Neuronal stem cell (in vitro differentiated cells): ENCODE data around the gene RNF38.
"Not testable (repeated sequence)": the region's sequence is repeated elsewhere in the genome, so short reads cannot be mapped to it uniquely, and the experiment has no call there.

Source experiments
- DNase-seq: peaks from one replicate; pipeline ENCODE4 v3.0.0-alpha.2; 2013; ENCODE audit warnings: low spot score
- H2AFZ ChIP-seq: one replicate; pipeline ENCODE4 v1.6.1; 2013; ENCODE audit warnings: mild to moderate bottlenecking, low read length, inconsistent platforms
- H2AK5ac ChIP-seq: 2 replicates; pipeline ENCODE4 v1.6.1; 2013; ENCODE audit warnings: low read depth, mild to moderate bottlenecking, inconsistent platforms, low read length, moderate library complexity, mixed read lengths
- H2BK120ac ChIP-seq: 2 replicates; pipeline ENCODE4 v1.6.1; 2013; ENCODE audit warnings: low read depth, mild to moderate bottlenecking, inconsistent platforms, low read length, moderate library complexity, mixed read lengths
- H2BK12ac ChIP-seq: one replicate; pipeline ENCODE4 v1.6.1; 2013; ENCODE audit warnings: low read length, inconsistent platforms
- H2BK15ac ChIP-seq: 2 replicates; pipeline ENCODE4 v1.6.1; 2013; ENCODE audit warnings: mild to moderate bottlenecking, low read length, inconsistent platforms, mixed read lengths
- H2BK5ac ChIP-seq: one replicate; pipeline ENCODE4 v1.6.1; 2013; ENCODE audit warnings: inconsistent platforms, mild to moderate bottlenecking, low read length, moderate library complexity
- H3K14ac ChIP-seq: one replicate; pipeline ENCODE4 v1.6.1; 2013; ENCODE audit warnings: low read length, inconsistent platforms
- H3K18ac ChIP-seq: 2 replicates; pipeline ENCODE4 v1.6.1; 2013; ENCODE audit warnings: low read length, inconsistent platforms
- H3K23ac ChIP-seq: 2 replicates; pipeline ENCODE4 v1.6.1; 2013; ENCODE audit warnings: low read depth, mild to moderate bottlenecking, mixed read lengths, low read length, inconsistent platforms; ENCODE audit not compliant: poor library complexity
- H3K27ac ChIP-seq: replicated peaks from 3 replicates; pipeline ENCODE4 v1.5.1; 2013; ENCODE audit warnings: low read length, inconsistent platforms
- H3K27me3 ChIP-seq, 3 experiments: 2 replicates each; pipeline ENCODE4 v1.6.1; 2013; ENCODE audit warnings: low read length in 3 of 3, mild to moderate bottlenecking in 2 of 3, inconsistent platforms in 1 of 3, low read depth in 1 of 3, mixed read lengths in 1 of 3, moderate library complexity in 1 of 3; ENCODE audit not compliant: control insufficient read depth in 3 of 3, insufficient read depth in 3 of 3
- H3K36me3 ChIP-seq, 2 donors: replicated peaks in 1 of 2; 2 replicates each; pipeline ENCODE4 v1.6.1; 2013; ENCODE audit warnings: low read length in 2 of 2; ENCODE audit not compliant: control insufficient read depth in 2 of 2, insufficient read depth in 2 of 2
- H3K4ac ChIP-seq: 2 replicates; pipeline ENCODE4 v1.6.1; 2013; ENCODE audit warnings: inconsistent platforms, mild to moderate bottlenecking, low read length, moderate library complexity
- H3K4me1 ChIP-seq, 2 donors: 1 replicate in 1 of 2; 2 replicates in 1 of 2; pipeline ENCODE4 v1.6.1; 2013; ENCODE audit warnings: low read length in 2 of 2, low read depth in 1 of 2; ENCODE audit not compliant: control insufficient read depth in 2 of 2, insufficient read depth in 1 of 2
- H3K4me2 ChIP-seq: one replicate; pipeline ENCODE4 v1.6.1; 2013; ENCODE audit warnings: mild to moderate bottlenecking, low read length, inconsistent platforms; ENCODE audit not compliant: insufficient read depth, poor library complexity, severe bottlenecking
- H3K4me3 ChIP-seq, 2 donors: 2 replicates each; pipeline ENCODE4 v1.5.1; 2013; ENCODE audit warnings: low read length in 2 of 2, mild to moderate bottlenecking in 2 of 2, inconsistent platforms in 1 of 2, moderate library complexity in 1 of 2
- H3K79me1 ChIP-seq: one replicate; pipeline ENCODE4 v1.6.1; 2013; ENCODE audit warnings: low read depth, mild to moderate bottlenecking, inconsistent platforms, low read length, moderate library complexity
- H3K9ac ChIP-seq: one replicate; pipeline ENCODE4 v1.6.1; 2013; ENCODE audit warnings: mild to moderate bottlenecking, low read depth, low read length, inconsistent platforms; ENCODE audit not compliant: poor library complexity
- H3K9me3 ChIP-seq, 2 donors: replicated peaks in 1 of 2; 2 replicates each; pipeline versions ENCODE3 to v1.6.1; 2013; ENCODE audit warnings: low read length in 2 of 2, mild to moderate bottlenecking in 2 of 2, inconsistent platforms in 1 of 2, low read depth in 1 of 2, mixed read lengths in 1 of 2, moderate library complexity in 1 of 2; ENCODE audit not compliant: control insufficient read depth in 2 of 2, insufficient read depth in 1 of 2
- H4K8ac ChIP-seq: one replicate; pipeline ENCODE4 v1.6.1; 2013; ENCODE audit warnings: low read depth, mild to moderate bottlenecking, inconsistent platforms, low read length, moderate library complexity
- H4K91ac ChIP-seq: one replicate; pipeline ENCODE4 v1.6.1; 2013; ENCODE audit warnings: low read length, low read depth, mild to moderate bottlenecking, inconsistent platforms; ENCODE audit not compliant: poor library complexity
- WGBS, 2 donors: extraction: QIAGEN DNeasy Blood & Tissue Kit; methylation state at CpG; one replicate each; pipeline ENCODE4 v1.1.7; 2013; ENCODE audit warnings: missing lambda C conversion rate in 2 of 2, mixed read lengths in 1 of 2; ENCODE audit not compliant: insufficient read length in 2 of 2, insufficient replicate concordance in 1 of 2; ENCODE audit errors: extremely low coverage in 2 of 2; 5-methylcytosine and 5-hydroxymethylcytosine counted together

The RNF38 gene

DNA sequence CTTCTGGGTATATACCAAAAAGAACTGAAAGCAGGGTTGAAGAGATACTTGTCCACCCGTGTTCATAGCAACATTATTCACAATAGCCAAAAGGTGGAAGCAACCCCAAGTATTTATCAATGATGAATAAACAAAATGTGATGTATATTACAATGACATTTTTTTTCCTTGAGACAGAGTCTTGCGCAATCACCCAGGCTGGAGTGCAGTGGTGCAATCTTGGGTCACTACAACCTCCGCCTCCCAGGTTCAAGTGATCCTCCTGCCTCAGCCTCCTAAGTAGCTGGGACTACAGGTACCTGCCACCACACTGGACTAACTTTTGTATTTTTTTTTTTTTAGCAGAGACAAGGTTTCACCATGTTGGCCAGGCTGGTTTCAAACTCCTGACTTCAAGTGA lies 11.3 kb upstream of the RNF38 start:
- H3K36me3 ChIP-seq, H2BK120ac ChIP-seq, H2AFZ ChIP-seq, H3K27me3 ChIP-seq, H4K8ac ChIP-seq, H2AK5ac ChIP-seq, H3K79me1 ChIP-seq, H4K91ac ChIP-seq, H3K18ac ChIP-seq, H2BK12ac ChIP-seq, H3K4ac ChIP-seq, H2BK15ac ChIP-seq, DNase-seq, H3K9ac ChIP-seq, H3K14ac ChIP-seq, H3K23ac ChIP-seq, H2BK5ac ChIP-seq, H3K4me1 ChIP-seq, H3K4me2 ChIP-seq, H3K4me3 ChIP-seq, H3K9me3 ChIP-seq, H3K27ac ChIP-seq: not testable (repeated sequence)
- WGBS, 2 donors, result no CpG with 5 or more reads among the region's 3 CpGs

DNA sequence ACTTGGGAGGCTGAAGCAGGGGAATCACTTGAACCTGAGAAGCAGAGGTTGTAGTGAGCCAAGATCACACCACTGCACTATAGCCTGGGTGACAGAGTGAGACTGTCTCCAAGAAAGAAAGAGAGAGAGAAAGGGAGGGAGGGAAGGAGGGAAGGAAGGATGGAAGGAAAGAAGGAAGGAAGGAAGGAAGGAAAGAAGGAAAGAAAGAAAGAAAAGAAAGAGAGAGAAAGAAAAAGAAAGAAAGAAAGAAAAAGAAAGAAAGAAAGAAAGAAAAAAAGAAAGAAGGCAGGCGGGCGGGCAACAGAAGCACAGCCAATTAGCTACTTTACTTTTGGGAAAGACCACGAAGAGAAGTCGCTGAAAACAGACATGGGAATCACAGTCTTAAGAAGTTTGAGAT lies 9.0 kb upstream of the RNF38 start:
- not testable (repeated sequence) for H2AK5ac ChIP-seq, H3K27me3 ChIP-seq, H2BK120ac ChIP-seq, H3K9me3 ChIP-seq, H2BK12ac ChIP-seq, H2AFZ ChIP-seq, H3K27ac ChIP-seq, H3K4me2 ChIP-seq, H3K14ac ChIP-seq, H3K79me1 ChIP-seq, H4K8ac ChIP-seq, H3K36me3 ChIP-seq, H3K4ac ChIP-seq, H3K9ac ChIP-seq, H3K23ac ChIP-seq, H2BK5ac ChIP-seq, DNase-seq, H3K4me1 ChIP-seq, H4K91ac ChIP-seq, H2BK15ac ChIP-seq, H3K4me3 ChIP-seq, H3K18ac ChIP-seq
- WGBS, 2 donors, result no CpG with 5 or more reads among the region's 4 CpGs

DNA sequence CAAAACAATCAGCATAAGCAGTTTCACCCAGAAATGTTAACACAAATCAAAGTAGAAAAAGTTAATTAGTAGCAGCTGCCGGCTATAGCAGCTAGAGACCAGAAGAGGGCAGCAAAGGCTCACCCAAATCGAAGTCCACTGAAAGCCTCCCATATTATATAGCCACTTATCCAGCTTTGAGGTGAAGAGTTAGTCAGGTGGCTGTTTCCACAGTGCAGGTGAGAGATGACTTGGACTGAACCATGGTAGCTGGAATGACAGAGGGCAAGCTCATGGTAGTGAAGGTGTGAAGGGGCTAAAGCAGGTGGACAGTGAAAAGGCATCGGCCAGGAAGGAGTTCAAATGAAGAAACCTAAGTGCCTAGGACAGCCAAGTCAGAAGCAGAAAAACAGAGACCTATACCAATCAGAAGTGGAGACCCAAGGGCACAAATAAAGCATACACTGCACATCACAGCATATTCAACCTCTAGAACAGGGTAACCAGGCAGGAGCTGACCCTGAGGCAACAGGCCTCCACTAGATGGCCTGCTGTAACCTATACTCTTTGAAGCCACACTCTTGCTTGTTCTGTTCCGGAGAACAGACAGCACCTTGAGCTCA lies 7.2 kb upstream of the RNF38 start:
- Histone ChIP-seq H3K4me2 (no peak overlapping the region), H4K8ac (no peak overlapping the region), H4K91ac (no peak overlapping the region), H2BK15ac (no peak overlapping the region), H3K79me1 (no peaks in the 10 kb centered on the region), H3K18ac (no peak overlapping the region), H3K4me1 (no peaks in the 10 kb centered on the region), H3K9me3 (no peaks in the 10 kb centered on the region), H2BK12ac (no peak overlapping the region), H2AK5ac (no peak overlapping the region), H2BK120ac (no peak overlapping the region), H2AFZ (no peak overlapping the region), H3K27ac (peak overlapping the region; percentile 0), H3K9ac (no peak overlapping the region), H3K4me3 (no peak overlapping the region), H2BK5ac (no peak overlapping the region), H3K4ac (no peak overlapping the region), H3K36me3 (peaks cover 2% of the 10 kb centered on the region in 2 donors), H3K27me3 (no peaks in the 10 kb centered on the region), H3K23ac (no peak overlapping the region), H3K14ac (no peak overlapping the region)
- DNase-seq, result peak; percentile 59
- no CpG with 5 or more reads among the region's 4 CpGs for WGBS, 2 donors

DNA sequence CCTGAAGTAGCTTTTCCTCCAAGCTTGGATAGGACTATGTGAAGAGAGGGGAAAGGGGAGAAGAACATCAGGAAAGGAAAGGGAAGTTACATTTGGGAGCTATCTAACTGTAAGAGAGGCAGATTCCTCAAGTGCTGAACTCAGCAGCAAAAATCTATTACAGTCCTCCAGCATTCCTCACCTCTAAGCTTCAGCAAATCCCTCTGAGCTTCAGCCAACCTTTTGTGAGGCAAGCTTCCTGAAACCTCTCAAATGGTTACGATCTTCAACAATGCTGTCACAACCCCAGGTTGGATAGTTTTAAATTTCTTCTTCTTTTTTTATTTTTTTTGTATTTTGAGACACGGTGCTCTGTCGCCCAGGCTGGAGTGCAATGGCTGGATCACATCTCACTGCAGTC lies 2.5 kb upstream of the RNF38 start:
- H3K4me2 ChIP-seq, result no peak overlapping the region
- H2AFZ ChIP-seq, result no peak overlapping the region
- no peak overlapping the region for H2BK5ac ChIP-seq
- no peak overlapping the region for H4K8ac ChIP-seq
- H3K9ac ChIP-seq, result no peak overlapping the region
- H2AK5ac ChIP-seq, result no peak overlapping the region
- H3K14ac ChIP-seq, result no peak overlapping the region
- no peak overlapping the region for H2BK12ac ChIP-seq
- no peak for DNase-seq
- no peak overlapping the region for H3K27ac ChIP-seq
- H3K9me3 ChIP-seq, result peaks cover 0 to 7% of the 10 kb centered on the region in 2 donors
- H3K23ac ChIP-seq, result no peak overlapping the region
- H3K36me3 ChIP-seq, result peaks cover 2 to 4% of the 10 kb centered on the region in 2 donors
- H3K18ac ChIP-seq, result no peak overlapping the region
- no peak overlapping the region for H3K4ac ChIP-seq
- H2BK120ac ChIP-seq, result no peak overlapping the region
- peaks cover 1 to 11% of the 10 kb centered on the region in 2 donors for H3K4me1 ChIP-seq
- no peak overlapping the region for H2BK15ac ChIP-seq
- WGBS, 2 donors, result no CpG with 5 or more reads among the region's 3 CpGs
- no peak overlapping the region for H4K91ac ChIP-seq
- no peaks in the 10 kb centered on the region for H3K79me1 ChIP-seq
- H3K4me3 ChIP-seq, result no peak overlapping the region
- no peaks in the 10 kb centered on the region for H3K27me3 ChIP-seq
